Measurements from ENCODE around the gene RGS6.

Gene RGS6

GRCh38 chr14:72409047-72409446 lies 476.8 kb downstream of the RGS6 start:
- no peak overlapping the region for H3K4me3 ChIP-seq (replicated peaks; ENCODE audit: low read depth, low read length)
- no peaks in the 10 kb centered on the region for H3K27me3 ChIP-seq (replicated peaks; ENCODE audit: control insufficient read depth, insufficient read depth, low read length)

GRCh38 chr14:72416081-72416849 lies 484.0 kb downstream of the RGS6 start:
- H3K27me3 ChIP-seq (replicated peaks; ENCODE audit: control insufficient read depth, insufficient read depth, low read length): no peaks in the 10 kb centered on the region
- H3K36me3 ChIP-seq (ENCODE audit: control insufficient read depth, insufficient read depth, low read length): no peaks in the 10 kb centered on the region
- DNase-seq (ENCODE audit: extremely low read depth, insufficient read length): no peak
- TF ChIP-seq CTCF (IDR thresholded peaks at IDR 0.05; ENCODE audit: insufficient read depth, low read length, poor library complexity, severe bottlenecking): no peak
- no peak overlapping the region for H3K4me3 ChIP-seq (replicated peaks; ENCODE audit: low read depth, low read length)

More at GRCh38 chr14:72409047-72409446, 476.8 kb downstream of the RGS6 start:
- DNase-seq (ENCODE audit: extremely low read depth, insufficient read length): no peak
- no peak for TF ChIP-seq CTCF (IDR thresholded peaks at IDR 0.05; ENCODE audit: insufficient read depth, low read length, poor library complexity, severe bottlenecking)
- H3K36me3 ChIP-seq (ENCODE audit: control insufficient read depth, insufficient read depth, low read length): no peaks in the 10 kb centered on the region

- DNase-seq (ENCODE audit: extremely low read depth, insufficient read length): no peak
Measured at GRCh38 chr14:72416892-72417291, 484.7 kb downstream of the RGS6 start.

GRCh38 chr14:72418806-72419205 lies 486.6 kb downstream of the RGS6 start:
- no peak overlapping the region for H3K4me3 ChIP-seq (replicated peaks; ENCODE audit: low read depth, low read length)
- no peak for TF ChIP-seq CTCF (IDR thresholded peaks at IDR 0.05; ENCODE audit: insufficient read depth, low read length, poor library complexity, severe bottlenecking)
- H3K36me3 ChIP-seq (ENCODE audit: control insufficient read depth, insufficient read depth, low read length): no peaks in the 10 kb centered on the region
- no peaks in the 10 kb centered on the region for H3K27me3 ChIP-seq (replicated peaks; ENCODE audit: control insufficient read depth, insufficient read depth, low read length)
- DNase-seq (ENCODE audit: extremely low read depth, insufficient read length): no peak

More at GRCh38 chr14:72416892-72417291, 484.7 kb downstream of the RGS6 start:
- no peaks in the 10 kb centered on the region for H3K36me3 ChIP-seq (ENCODE audit: control insufficient read depth, insufficient read depth, low read length)
- no peaks in the 10 kb centered on the region for H3K27me3 ChIP-seq (replicated peaks; ENCODE audit: control insufficient read depth, insufficient read depth, low read length)
- peak; percentile 61 for TF ChIP-seq CTCF (IDR thresholded peaks at IDR 0.05; ENCODE audit: insufficient read depth, low read length, poor library complexity, severe bottlenecking)
- H3K4me3 ChIP-seq (replicated peaks; ENCODE audit: low read depth, low read length): no peak overlapping the region

- Histone ChIP-seq H3K27me3 (replicated peaks; ENCODE audit: control insufficient read depth, insufficient read depth, low read length) (no peaks in the 10 kb centered on the region), H3K36me3 (ENCODE audit: control insufficient read depth, insufficient read depth, low read length) (no peaks in the 10 kb centered on the region), H3K4me3 (replicated peaks; ENCODE audit: low read depth, low read length) (no peak overlapping the region)
- DNase-seq (ENCODE audit: extremely low read depth, insufficient read length): no peak
- TF ChIP-seq CTCF (IDR thresholded peaks at IDR 0.05; ENCODE audit: insufficient read depth, low read length, poor library complexity, severe bottlenecking): no peak
Measured at GRCh38 chr14:72419226-72419775, 487.1 kb downstream of the RGS6 start.
